Neural cell (in vitro differentiated cells): ENCODE measurements around the gene JAZF1. TPM values are rescaled to one million over a fixed set of nuclear protein-coding genes. Genes with fewer than 3 reads are reported as not detected.

Experiments
- H2AFZ ChIP-seq: fragments of 200-600, 300-800 bp; sonication (generic), shearing (Covaris generic); 2 replicates; pipeline ENCODE4 v1.6.0; 2014; ENCODE audit warnings: low read depth, mild to moderate bottlenecking, antibody characterized with exemption, low read length, moderate library complexity
- H3F3A ChIP-seq: fragments of 200-600 bp; shearing (Covaris generic); 2 replicates; pipeline ENCODE4 v1.6.1; 2016; ENCODE audit warnings: mild to moderate bottlenecking, moderate library complexity, mixed read lengths, antibody characterized with exemption, low read length; ENCODE audit not compliant: insufficient read depth, poor library complexity, severe bottlenecking
- H3K27ac ChIP-seq: fragments of 200-600, 300-800 bp; sonication (generic), shearing (Covaris generic); 2 replicates; pipeline ENCODE4 v1.5.1; 2014; ENCODE audit warnings: mild to moderate bottlenecking, low read length, moderate library complexity
- H3K27me3 ChIP-seq: fragments of 300-800, 200-600 bp; sonication (generic), shearing (Covaris generic); 2 replicates; pipeline ENCODE4 v1.6.0; 2014; ENCODE audit warnings: mild to moderate bottlenecking, low read depth, low read length, moderate library complexity; ENCODE audit not compliant: insufficient read depth
- H3K36me3 ChIP-seq: fragments of 300-800, 200-600 bp; sonication (generic), shearing (Covaris generic); 2 replicates; pipeline ENCODE4 v1.5.1; 2014; ENCODE audit warnings: mild to moderate bottlenecking, antibody characterized with exemption, low read length, moderate library complexity; ENCODE audit not compliant: insufficient read depth
- H3K4me2 ChIP-seq: fragments of 300-800, 200-600 bp; sonication (generic), shearing (Covaris generic); 2 replicates; pipeline ENCODE4 v1.6.0; 2014; ENCODE audit warnings: mild to moderate bottlenecking, low read length
- H3K4me3 ChIP-seq: fragments of 300-800, 200-600 bp; sonication (generic), shearing (Covaris generic); 2 replicates; pipeline ENCODE4 v1.5.1; 2014; ENCODE audit warnings: mild to moderate bottlenecking, low read length, moderate library complexity
- H3K79me2 ChIP-seq: fragments of 200-600 bp; shearing (Covaris generic); replicated peaks from 2 replicates; pipeline ENCODE4 v1.6.0; 2014; ENCODE audit warnings: mild to moderate bottlenecking, low read length, moderate library complexity; ENCODE audit not compliant: insufficient read depth
- H3K9ac ChIP-seq: fragments of 300-800, 200-600 bp; sonication (generic), shearing (Covaris generic); 2 replicates; pipeline ENCODE4 v1.6.1; 2016; ENCODE audit warnings: mild to moderate bottlenecking, low read length, mixed read lengths
- H3K9me2 ChIP-seq: fragments of 200-600 bp; shearing (Covaris generic); 2 replicates; pipeline ENCODE4 v1.6.1; 2016; ENCODE audit warnings: mild to moderate bottlenecking, low read length, mixed read lengths; ENCODE audit not compliant: insufficient read depth
- H3K9me3 ChIP-seq: fragments of 200-600, 300-800 bp; sonication (generic), shearing (Covaris generic); 2 replicates; pipeline ENCODE4 v1.6.1; 2016; ENCODE audit warnings: mild to moderate bottlenecking, mixed run types, low read length, moderate library complexity, mixed read lengths
- H4K20me1 ChIP-seq: fragments of 200-600 bp; shearing (Covaris generic); 2 replicates; pipeline ENCODE4 v1.6.1; 2016; ENCODE audit warnings: mild to moderate bottlenecking, mixed run types; ENCODE audit not compliant: insufficient read depth
- CTCF ChIP-seq: fragments of 450-650 bp; IDR thresholded peaks from 2 replicates; pipeline ENCODE4 v1.5.1; 2014; ENCODE audit warnings: antibody characterized with exemption, mild to moderate bottlenecking, moderate library complexity; ENCODE audit not compliant: poor library complexity, severe bottlenecking
- EP300 ChIP-seq: fragments of 450-650 bp; conservative IDR thresholded peaks from 2 replicates; pipeline ENCODE4 v1.6.1; 2014; ENCODE audit warnings: antibody characterized with exemption, mild to moderate bottlenecking, moderate library complexity; ENCODE audit not compliant: poor library complexity, severe bottlenecking
- EZH2 ChIP-seq: fragments of 200-600, 300-800 bp; shearing (Covaris generic), sonication (generic); IDR thresholded peaks from 2 replicates; pipeline ENCODE4 v1.6.1; 2014; ENCODE audit warnings: antibody characterized with exemption, low read length, borderline replicate concordance, mild to moderate bottlenecking; ENCODE audit not compliant: insufficient read depth, poor library complexity, severe bottlenecking
- MXI1 ChIP-seq: fragments of 450-650 bp; conservative IDR thresholded peaks from 2 replicates; pipeline ENCODE4 v1.6.1; 2014; ENCODE audit warnings: antibody characterized with exemption, mild to moderate bottlenecking; ENCODE audit not compliant: poor library complexity, severe bottlenecking
- POLR2AphosphoS5 ChIP-seq: IDR thresholded peaks from 2 replicates; pipeline ENCODE4 v1.6.1; 2012
- RAD21 ChIP-seq: fragments of 450-650 bp; conservative IDR thresholded peaks from 2 replicates; pipeline ENCODE4 v1.6.1; 2014; ENCODE audit warnings: antibody characterized with exemption, mild to moderate bottlenecking, moderate library complexity
- REST ChIP-seq: IDR thresholded peaks from 2 replicates; pipeline ENCODE4 v1.6.1; 2012; ENCODE audit warnings: borderline replicate concordance
- SMC3 ChIP-seq: fragments of 450-650 bp; conservative IDR thresholded peaks from 2 replicates; pipeline ENCODE4 v1.6.1; 2014; ENCODE audit warnings: antibody characterized with exemption, mild to moderate bottlenecking, moderate library complexity; ENCODE audit not compliant: poor library complexity
- TAF1 ChIP-seq: IDR thresholded peaks from 2 replicates; pipeline ENCODE4 v1.6.1; 2012; ENCODE audit warnings: low read depth
- polyA plus RNA-seq: library from polyadenylated mRNA; depleted of rRNA; stranded (reverse); fragments of >200 nt; gene quantifications from 2 replicates; pipeline ENCODE4 v1.2.3, GENCODE V29; 2014

Gene JAZF1
- polyA plus RNA-seq, 1 donor from 2014 or later: 29.5 TPM

- Histone ChIP-seq H3K36me3 (no peaks in the 10 kb centered on the region), H3F3A (no peaks in the 10 kb centered on the region), H3K9ac (no peak overlapping the region), H3K4me2 (no peak overlapping the region), H3K9me3 (no peaks in the 10 kb centered on the region), H3K9me2 (no peaks in the 10 kb centered on the region), H4K20me1 (no peaks in the 10 kb centered on the region), H3K4me3 (no peak overlapping the region), H2AFZ (no peak overlapping the region), H3K27me3 (no peaks in the 10 kb centered on the region), H3K27ac (no peak overlapping the region), H3K79me2 (no peaks in the 10 kb centered on the region)
- TF ChIP-seq CTCF: no peak
- TF ChIP-seq EP300: no peak
- no peak for TF ChIP-seq REST
- TF ChIP-seq TAF1: no peak
- no peak for TF ChIP-seq EZH2
- no peak for TF ChIP-seq RAD21
- TF ChIP-seq POLR2AphosphoS5: no peak
- no peak for TF ChIP-seq SMC3
- TF ChIP-seq MXI1: no peak
These were observed 209.3 kb downstream of the JAZF1 start for GRCh38 chr7:27971171-27971812.

- no peaks in the 10 kb centered on the region for H3K27me3 ChIP-seq
- no peaks in the 10 kb centered on the region for H3K9me2 ChIP-seq
- H3K27ac ChIP-seq: no peak overlapping the region
- H3K79me2 ChIP-seq: no peaks in the 10 kb centered on the region
- H3K36me3 ChIP-seq: no peaks in the 10 kb centered on the region
- no peaks in the 10 kb centered on the region for H3K9me3 ChIP-seq
- no peak overlapping the region for H2AFZ ChIP-seq
- TF ChIP-seq REST (no peak), CTCF (no peak), SMC3 (no peak)
- H3K4me2 ChIP-seq: no peak overlapping the region
- H4K20me1 ChIP-seq: no peaks in the 10 kb centered on the region
- H3F3A ChIP-seq: no peaks in the 10 kb centered on the region
- no peak overlapping the region for H3K9ac ChIP-seq
- H3K4me3 ChIP-seq: no peak overlapping the region
These were observed 210.2 kb downstream of the JAZF1 start for GRCh38 chr7:27970350-27970749.
